ENCODE measurements around the gene LSG1. TPM values are rescaled to one million over a fixed set of nuclear protein-coding genes. Genes with fewer than 3 reads are reported as not detected.

The LSG1 gene
- total and polyA plus RNA-seq, 10 of the 15 experiments (the other 5 are each of a cell fraction or from before 2014, with no cell fraction given) = 14.3 to 75.6 (median 54.4) TPM

DNA sequence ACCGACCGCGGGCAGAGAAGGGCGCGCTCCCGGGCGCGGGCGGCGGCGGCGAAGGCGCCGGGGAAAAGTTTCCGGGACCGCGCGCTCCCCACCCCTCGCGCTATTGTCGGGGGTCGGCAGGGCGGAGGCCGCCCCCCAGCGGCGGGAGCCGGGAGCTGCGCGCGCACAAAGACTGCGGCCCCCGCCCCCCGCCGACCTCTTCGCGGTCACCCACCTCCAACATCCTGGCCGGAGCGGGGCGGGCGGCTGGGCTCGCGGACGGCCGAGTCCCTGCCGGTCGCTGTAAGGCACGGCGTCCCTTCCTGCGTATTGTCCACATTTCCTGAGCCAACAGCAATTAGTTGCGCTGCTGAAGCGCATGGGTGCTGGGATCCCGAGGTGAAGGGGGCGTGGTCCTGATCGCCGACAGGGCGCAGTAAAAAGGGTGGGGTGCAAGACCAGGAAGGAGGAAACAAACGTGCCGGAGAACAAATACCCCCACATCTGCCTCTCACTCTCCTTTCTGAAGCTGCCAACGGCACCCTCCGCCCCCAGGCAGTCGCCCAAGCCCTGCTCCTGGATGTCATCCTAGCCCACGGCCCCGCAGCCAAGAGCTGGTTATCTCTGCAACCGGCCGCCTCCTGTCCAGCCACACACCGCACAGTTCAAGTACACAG is 38.5 kb downstream of the LSG1 start, which contains the start of gene TMEM44 (continued):
- no peak for TF ChIP-seq ATF3 (IDR thresholded peaks at IDR 0.05; ENCODE audit: borderline replicate concordance, extremely low read depth, low read depth, low read length)
- no peak for TF ChIP-seq CEBPZ (IDR thresholded peaks at IDR 0.05; ENCODE audit: low read depth, low read length)
- TF ChIP-seq HSF1 (IDR thresholded peaks at IDR 0.05; ENCODE audit: low read depth, low read length) = no peak
- peak; percentile 92 for TF ChIP-seq LARP7 (IDR thresholded peaks at IDR 0.05)
- TF ChIP-seq MLLT1 (IDR thresholded peaks at IDR 0.05) = no peak
- peak; percentile 93 for TF ChIP-seq GATAD2B (conservative IDR thresholded peaks at IDR 0.05; ENCODE audit: low read depth)
- TF ChIP-seq YY1 (IDR thresholded peaks at IDR 0.05; ENCODE audit: low read depth, low read length) = peak; percentile 38; the same call in 1 of the 2 replicates
- no peak for TF ChIP-seq TCF12 (IDR thresholded peaks at IDR 0.05; ENCODE audit: low read depth, low read length)
- TF ChIP-seq TAF1 (IDR thresholded peaks at IDR 0.05; ENCODE audit: borderline replicate concordance, low read depth, low read length) = peak; percentile 19; the same call in 1 of the 2 replicates
- TF ChIP-seq RFX5 (IDR thresholded peaks at IDR 0.05; ENCODE audit: low read depth, low read length) = no peak
- TF ChIP-seq DPF2 (IDR thresholded peaks at IDR 0.05) = peak; percentile 83; the same call in 1 of the 2 replicates
- peak; percentile 81; the same call in 1 of the 2 replicates for TF ChIP-seq RB1 (IDR thresholded peaks at IDR 0.05; ENCODE audit: borderline replicate concordance)
- TF ChIP-seq PAX8 (IDR thresholded peaks at IDR 0.05) = no peak
- peak; percentile 34; the same call in 1 of the 2 replicates for TF ChIP-seq NR2C1 (IDR thresholded peaks at IDR 0.05)
- no peak for TF ChIP-seq SIX5 (IDR thresholded peaks at IDR 0.05; ENCODE audit: low read depth, low read length, severe bottlenecking)
- TF ChIP-seq POU2F2 (IDR thresholded peaks at IDR 0.05; ENCODE audit: borderline replicate concordance, low read depth, low read length) = no peak; the same call in 2 of the 3 replicates
- TF ChIP-seq ESRRA (IDR thresholded peaks at IDR 0.05; ENCODE audit: low read length) = no peak
- TF ChIP-seq ZNF384 (IDR thresholded peaks at IDR 0.05; ENCODE audit: borderline replicate concordance, low read depth, low read length) = no peak
- TF ChIP-seq HDGF (IDR thresholded peaks at IDR 0.05) = no peak
- no peak for TF ChIP-seq PKNOX1 (IDR thresholded peaks at IDR 0.05)
- peak in 1 of 2 experiments; percentile 19; a peak in 1 of 4 replicates for TF ChIP-seq ETV6 (conservative IDR thresholded peaks at IDR 0.05 in 1 of 2, IDR thresholded peaks at IDR 0.05 in 1 of 2; ENCODE audit: borderline replicate concordance in 1 of 2, low read depth in 1 of 2)
- no peak for TF ChIP-seq EED (IDR thresholded peaks at IDR 0.05; ENCODE audit: low read depth)
